ENCODE data around the gene SLAMF1. TPM values are rescaled to one million over a fixed set of nuclear protein-coding genes. Genes with fewer than 3 reads are reported as not detected.

The SLAMF1 gene
- total RNA-seq, 1 experiment from 2014 or later = 2.2 TPM

- peak overlapping the region; percentile 5 for H3K4me3 ChIP-seq (ENCODE audit: low read depth, low read length, poor library complexity, severe bottlenecking)
- intact Hi-C loops (cut with micrococcal nuclease; ENCODE audit: unreplicated experiment) = loop anchor here (1.0 kb wide), 1 partner anchor 39 kb away; no protein-coding TSS in a partner anchor
- no peaks in the 10 kb centered on the region for H3K27me3 ChIP-seq (replicated peaks; ENCODE audit: insufficient read depth, low read depth, low read length, poor library complexity)
- H3K27ac ChIP-seq (ENCODE audit: low read depth, low read length, poor library complexity, severe bottlenecking) = peak overlapping the region; percentile 63
- H3K4me1 ChIP-seq (ENCODE audit: insufficient read depth, low read length, poor library complexity, severe bottlenecking) = peaks cover 36% of the 10 kb centered on the region
- ChIA-PET CTCF (interaction anchor here (0.6 kb wide), 1 partner anchor 41 kb away, joined by 3 read pairs; no protein-coding TSS in a partner anchor), POLR2A (ENCODE audit: low non-redundant PET) (no interaction called here)
- BruUV-seq (replicated peaks) = TSS peak; percentile 45
- H3K36me3 ChIP-seq (ENCODE audit: insufficient read depth, low read length, poor library complexity, severe bottlenecking) = no peaks in the 10 kb centered on the region
- TF ChIP-seq EZH2 (IDR thresholded peaks at IDR 0.05; ENCODE audit: borderline replicate concordance, low read depth, low read length, poor library complexity, severe bottlenecking) (no peak), CTCF (conservative IDR thresholded peaks at IDR 0.05; ENCODE audit: low read depth, low read length) (no peak)
- no peaks in the 10 kb centered on the region for H3K9me3 ChIP-seq (ENCODE audit: low read depth, low read length, poor library complexity, severe bottlenecking)
- no peak for DNase-seq (ENCODE audit: low spot score)
Measured at GRCh38 chr1:160647329-160647720, 481 bp upstream of the SLAMF1 start.

- intact Hi-C loops (cut with micrococcal nuclease; ENCODE audit: unreplicated experiment) = no loop called here
- Histone ChIP-seq H3K4me1 (ENCODE audit: insufficient read depth, low read length, poor library complexity, severe bottlenecking) (peaks cover 25% of the 10 kb centered on the region), H3K27ac (ENCODE audit: low read depth, low read length, poor library complexity, severe bottlenecking) (peak overlapping the region; percentile 64), H3K4me3 (ENCODE audit: low read depth, low read length, poor library complexity, severe bottlenecking) (no peak overlapping the region), H3K36me3 (ENCODE audit: insufficient read depth, low read length, poor library complexity, severe bottlenecking) (no peaks in the 10 kb centered on the region), H3K27me3 (replicated peaks; ENCODE audit: insufficient read depth, low read depth, low read length, poor library complexity) (no peaks in the 10 kb centered on the region), H3K9me3 (ENCODE audit: low read depth, low read length, poor library complexity, severe bottlenecking) (no peaks in the 10 kb centered on the region)
- CTCF ChIA-PET = no interaction called here
- DNase-seq (ENCODE audit: low spot score) = no peak
- TF ChIP-seq CTCF (conservative IDR thresholded peaks at IDR 0.05; ENCODE audit: low read depth, low read length) = no peak
- no peak for TF ChIP-seq EZH2 (IDR thresholded peaks at IDR 0.05; ENCODE audit: borderline replicate concordance, low read depth, low read length, poor library complexity, severe bottlenecking)
- POLR2A ChIA-PET (ENCODE audit: low non-redundant PET) = no interaction called here
- no TSS peak for BruUV-seq (replicated peaks)
Measured at GRCh38 chr1:160646180-160646579, 664 bp downstream of the SLAMF1 start.

GRCh38 chr1:160645386-160646130 lies 1.3 kb downstream of the SLAMF1 start:
- Histone ChIP-seq H3K36me3 (ENCODE audit: insufficient read depth, low read length, poor library complexity, severe bottlenecking) (no peaks in the 10 kb centered on the region), H3K27ac (ENCODE audit: low read depth, low read length, poor library complexity, severe bottlenecking) (peak overlapping the region; percentile 64), H3K4me1 (ENCODE audit: insufficient read depth, low read length, poor library complexity, severe bottlenecking) (peaks cover 22% of the 10 kb centered on the region), H3K4me3 (ENCODE audit: low read depth, low read length, poor library complexity, severe bottlenecking) (no peak overlapping the region), H3K9me3 (ENCODE audit: low read depth, low read length, poor library complexity, severe bottlenecking) (no peaks in the 10 kb centered on the region), H3K27me3 (replicated peaks; ENCODE audit: insufficient read depth, low read depth, low read length, poor library complexity) (no peaks in the 10 kb centered on the region)
- no peak for DNase-seq (ENCODE audit: low spot score)
- ChIA-PET POLR2A (ENCODE audit: low non-redundant PET) (no interaction called here), CTCF (no interaction called here)
- intact Hi-C loops (cut with micrococcal nuclease; ENCODE audit: unreplicated experiment) = no loop called here
- TF ChIP-seq EZH2 (IDR thresholded peaks at IDR 0.05; ENCODE audit: borderline replicate concordance, low read depth, low read length, poor library complexity, severe bottlenecking) (no peak), CTCF (conservative IDR thresholded peaks at IDR 0.05; ENCODE audit: low read depth, low read length) (no peak)
- no TSS peak for BruUV-seq (replicated peaks)

All from A673 (cell line).